GM18526 (cell line): Measurements from ENCODE around the gene GATA2.

ENCODE experiments used
- POLR2A ChIP-seq: IDR thresholded peaks from 3 replicates; pipeline ENCODE4 v1.6.1; 2011; ENCODE audit not compliant: insufficient read length; ENCODE audit errors: extremely low read depth

GATA2 gene

GRCh38 chr3:128495435-128495970, 2.5 kb upstream of the GATA2 start:
- TF ChIP-seq POLR2A, result no peak

- no peak for TF ChIP-seq POLR2A
Measured at GRCh38 chr3:128494367-128494650, 1.3 kb upstream of the GATA2 start.

- no peak for TF ChIP-seq POLR2A
Measured at GRCh38 chr3:128493570-128494366, 767 bp upstream of the GATA2 start.

GRCh38 chr3:128491941-128492670, 895 bp downstream of the GATA2 start:
- no peak for TF ChIP-seq POLR2A

GRCh38 chr3:128491691-128491940, 1.4 kb downstream of the GATA2 start:
- TF ChIP-seq POLR2A, result no peak

- TF ChIP-seq POLR2A, result no peak
Measured at GRCh38 chr3:128490915-128491690, 1.9 kb downstream of the GATA2 start.

- TF ChIP-seq POLR2A, result no peak
Measured at GRCh38 chr3:128490650-128490914, 2.4 kb downstream of the GATA2 start.

- TF ChIP-seq POLR2A, result no peak
Measured at GRCh38 chr3:128489927-128490649, 2.9 kb downstream of the GATA2 start.

- no peak for TF ChIP-seq POLR2A
Measured at GRCh38 chr3:128489674-128489926, 3.4 kb downstream of the GATA2 start.

GRCh38 chr3:128488991-128489673, 3.9 kb downstream of the GATA2 start:
- TF ChIP-seq POLR2A, result no peak

- no peak for TF ChIP-seq POLR2A
Measured at GRCh38 chr3:128488636-128488990, 4.4 kb downstream of the GATA2 start.

GRCh38 chr3:128487813-128488635, 5.0 kb downstream of the GATA2 start:
- TF ChIP-seq POLR2A, result no peak

- no peak for TF ChIP-seq POLR2A
Measured at GRCh38 chr3:128487538-128487812, 5.5 kb downstream of the GATA2 start.

GRCh38 chr3:128486681-128487537, 6.1 kb downstream of the GATA2 start:
- TF ChIP-seq POLR2A, result no peak

- no peak for TF ChIP-seq POLR2A
Measured at GRCh38 chr3:128486205-128486628, 6.8 kb downstream of the GATA2 start.
